Kidney (tissue), 14 donors: ENCODE results near the gene CFDP1. TPM values are rescaled to one million over a fixed set of nuclear protein-coding genes. Genes with fewer than 3 reads are reported as not detected.

Experiments used
- DNase-seq, 5 donors: peaks; one replicate each; pipeline ENCODE4 v3.0.0-alpha.2; 2013 to 2020
- FAIRE-seq: peaks from 2 replicates; lab custom pipeline; 2012; peaks lifted over from hg19 to GRCh38; lab: Jason Lieb, UNC
- H3K27ac ChIP-seq, 2 donors: one replicate each; pipeline ENCODE4 v1.7.0; 2013; ENCODE audit warnings: low read depth in 2 of 2, low read length in 2 of 2, inconsistent platforms in 1 of 2
- H3K27me3 ChIP-seq: one replicate; pipeline ENCODE4 v1.7.1; 2013; ENCODE audit warnings: low read length, inconsistent platforms; ENCODE audit not compliant: control insufficient read depth, insufficient read depth
- H3K36me3 ChIP-seq, 3 donors: one replicate each; pipeline versions ENCODE4 v1.7.0 to v1.7.1; 2013; ENCODE audit warnings: low read length in 3 of 3, control low read depth in 1 of 3, inconsistent platforms in 1 of 3; ENCODE audit not compliant: insufficient read depth in 3 of 3, control insufficient read depth in 2 of 3
- H3K4me1 ChIP-seq, 3 donors: one replicate each; pipeline versions ENCODE4 v1.7.0 to v1.7.1; 2013; ENCODE audit warnings: low read length in 3 of 3, inconsistent platforms in 1 of 3, low read depth in 1 of 3; ENCODE audit not compliant: control insufficient read depth in 2 of 3, insufficient read depth in 2 of 3
- H3K4me3 ChIP-seq, 3 donors: one replicate each; pipeline versions ENCODE4 v1.7.0 to v1.8.1; 2013; ENCODE audit warnings: low read length in 3 of 3, control low read depth in 1 of 3, inconsistent platforms in 1 of 3
- H3K9ac ChIP-seq, 3 donors: one replicate each; pipeline versions ENCODE4 v1.7.0 to v1.7.1; 2013; ENCODE audit warnings: low read length in 3 of 3, control low read depth in 1 of 3, inconsistent platforms in 1 of 3
- H3K9me3 ChIP-seq, 3 donors: one replicate each; pipeline versions ENCODE4 v1.7.0 to v1.7.1; 2013; ENCODE audit warnings: low read length in 3 of 3, control low read depth in 1 of 3, inconsistent platforms in 1 of 3; ENCODE audit not compliant: control insufficient read depth in 2 of 3, insufficient read depth in 1 of 3
- CTCF ChIP-seq: IDR thresholded peaks from 3 replicates; pipeline ENCODE4 v1.5.1; 2012; ENCODE audit warnings: mild to moderate bottlenecking, moderate library complexity, borderline replicate concordance; ENCODE audit not compliant: insufficient read depth; ENCODE audit errors: extremely low read depth
- intact Hi-C: fragments of 100-400 bp; cut with DNase I; formaldehyde crosslinking; loops from one replicate; pipeline ENCODE4 v1.11.1; 2022
- polyA plus RNA-seq: library from polyadenylated mRNA; stranded (reverse); fragments of 350-450 nt; fragmentation: Illumina TruSeq; extraction: RNeasy Lipid Tissue Mini Kit (QIAGEN cat#74804); gene quantifications from one replicate; pipeline ENCODE4 v1.2.3, GENCODE V29; 2014; ENCODE audit warnings: low read depth, low replicate concordance; ENCODE audit not compliant: insufficient read depth
- total RNA-seq: library from RNA; stranded (reverse); fragmentation: NEBNext Ultra II Directional; extraction: Animal tissue kit (Norgen Biotek cat#: 25700); gene quantifications from one replicate; pipeline ENCODE4 v1.2.1, GENCODE V29; 2021
- donor health status: control.
- donor health status: control.
- donor health status: control.
- donor health status: control.
- donor health status: control.
- donor health status: DM: yes; HTN: yes; CAD: no.
- donor health status: Normal renal cell carcinoma (clear cell type).

The CFDP1 gene
- total and polyA plus RNA-seq, 2 donors from 2014 or later: 53.5 to 148 TPM

- Histone ChIP-seq H3K4me1 (no peaks in the 10 kb centered on the region), H3K27me3 (no peaks in the 10 kb centered on the region), H3K9me3 (no peaks in the 10 kb centered on the region), H3K4me3 (no peak overlapping the region), H3K9ac (no peak overlapping the region), H3K36me3 (no peaks in the 10 kb centered on the region), H3K27ac (no peak overlapping the region)
- no peak for TF ChIP-seq CTCF
- intact Hi-C loops: no loop called here
- no peak for DNase-seq
- FAIRE-seq: no peak
Observed at GRCh38 chr16:75481475-75481874, 48.2 kb upstream of the CFDP1 start.

- no peak for DNase-seq
- Histone ChIP-seq H3K27me3 (no peaks in the 10 kb centered on the region), H3K36me3 (no peaks in the 10 kb centered on the region), H3K9me3 (no peaks in the 10 kb centered on the region), H3K27ac (no peak overlapping the region), H3K4me3 (no peak overlapping the region), H3K9ac (no peak overlapping the region), H3K4me1 (no peaks in the 10 kb centered on the region)
- TF ChIP-seq CTCF: no peak
- no peak for FAIRE-seq
- intact Hi-C loops: no loop called here
Observed at GRCh38 chr16:75479421-75479990, 46.2 kb upstream of the CFDP1 start.

GRCh38 chr16:75478480-75479345 is 45.4 kb upstream of the CFDP1 start:
- intact Hi-C loops: no loop called here
- no peaks in the 10 kb centered on the region for H3K36me3 ChIP-seq
- H3K4me3 ChIP-seq: no peak overlapping the region
- no peak for TF ChIP-seq CTCF
- H3K9me3 ChIP-seq: no peaks in the 10 kb centered on the region
- FAIRE-seq (no peak), DNase-seq (no peak)
- H3K27ac ChIP-seq: no peak overlapping the region
- no peaks in the 10 kb centered on the region for H3K27me3 ChIP-seq
- no peak overlapping the region for H3K9ac ChIP-seq
- no peaks in the 10 kb centered on the region for H3K4me1 ChIP-seq
